Neural crest cell (in vitro differentiated cells): Measurements from ENCODE around the gene SLC22A7. TPM values are rescaled to one million over a fixed set of nuclear protein-coding genes. Genes with fewer than 3 reads are reported as not detected.
A peak's percentile ranks its signal among the peaks of the same experiment; 100 is the strongest.
"Not testable (repeated sequence)": the region's sequence is repeated elsewhere in the genome, so short reads cannot be mapped to it uniquely, and the experiment has no call there.

Source experiments
- DNase-seq: peaks from one replicate; pipeline ENCODE4 v3.0.0; 2021; ENCODE audit warnings: low read depth, mixed read lengths, low spot score
- H3K27ac Mint-ChIP-seq: one replicate; pipeline ENCODE4 v1.8.0; 2021; ENCODE audit warnings: mild to moderate bottlenecking, mixed read lengths; ENCODE audit not compliant: unreplicated experiment
- H3K27me3 Mint-ChIP-seq: 2 replicates; pipeline ENCODE4 v1.8.0; 2021; ENCODE audit warnings: low read depth, mild to moderate bottlenecking, mixed read lengths
- H3K36me3 Mint-ChIP-seq: 2 replicates; pipeline ENCODE4 v1.8.0; 2021; ENCODE audit warnings: low read depth, mild to moderate bottlenecking, mixed read lengths
- H3K4me1 Mint-ChIP-seq: 2 replicates; pipeline ENCODE4 v1.8.0; 2021; ENCODE audit warnings: mixed read lengths
- H3K4me3 Mint-ChIP-seq: one replicate; pipeline ENCODE4 v1.8.0; 2021; ENCODE audit warnings: mild to moderate bottlenecking, mixed read lengths
- H3K9me3 Mint-ChIP-seq: 2 replicates; pipeline ENCODE4 v1.8.0; 2021; ENCODE audit warnings: mixed read lengths
- total RNA-seq: library from RNA; stranded (reverse); gene quantifications from 2 replicates; pipeline ENCODE4 v1.2.1, GENCODE V29; 2021
- TF ChIP-seq, protein P1 (sequence below): fragments of 200-600 bp; sonication (generic); conservative IDR thresholded peaks from 2 replicates; pipeline ENCODE4 v1.5.0; 2021; ENCODE audit warnings: antibody characterized with exemption, mild to moderate bottlenecking

Gene SLC22A7
- total RNA-seq, 1 donor from 2014 or later: 0.37 TPM

DNA sequence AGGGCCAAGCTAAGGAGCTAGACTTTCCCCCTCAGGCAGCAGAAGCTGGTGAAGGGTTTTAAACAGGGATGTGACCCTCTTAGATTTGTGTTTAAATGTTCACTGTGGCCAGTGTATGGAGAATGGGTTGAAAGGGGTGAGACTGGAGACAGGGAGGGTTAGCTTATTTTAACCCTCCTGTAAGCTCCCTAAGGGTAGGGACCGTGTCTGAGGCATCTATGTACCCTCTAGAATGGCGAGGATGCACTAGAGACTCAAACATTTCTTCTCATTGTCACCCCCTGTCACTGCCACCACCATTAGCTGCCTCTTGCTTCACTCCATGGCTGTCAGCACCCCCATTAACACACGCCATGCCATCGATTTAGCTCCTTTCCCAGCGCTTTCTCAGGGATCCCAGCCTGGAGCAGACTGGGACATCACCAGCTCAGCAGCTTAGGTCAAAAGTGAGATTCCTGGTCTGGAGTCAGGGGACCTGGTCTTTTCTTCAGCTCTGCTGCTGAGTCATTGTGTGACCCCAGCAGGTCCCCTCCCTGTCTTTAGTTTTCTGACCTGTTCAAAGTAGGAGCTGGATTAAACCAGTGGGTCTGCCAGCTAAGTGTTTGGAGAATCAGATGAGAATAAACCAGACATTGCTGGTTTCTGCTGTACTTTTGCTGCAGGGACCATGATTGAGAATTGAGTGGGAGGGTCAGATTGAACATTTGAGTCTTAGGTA lies 1.1 kb upstream of the SLC22A7 start:
- H3K27ac Mint-ChIP-seq: no peak overlapping the region
- no peak overlapping the region for H3K4me3 Mint-ChIP-seq
- H3K27me3 Mint-ChIP-seq: no peaks in the 10 kb centered on the region
- no peaks in the 10 kb centered on the region for H3K36me3 Mint-ChIP-seq
- TF ChIP-seq, protein P1, sequence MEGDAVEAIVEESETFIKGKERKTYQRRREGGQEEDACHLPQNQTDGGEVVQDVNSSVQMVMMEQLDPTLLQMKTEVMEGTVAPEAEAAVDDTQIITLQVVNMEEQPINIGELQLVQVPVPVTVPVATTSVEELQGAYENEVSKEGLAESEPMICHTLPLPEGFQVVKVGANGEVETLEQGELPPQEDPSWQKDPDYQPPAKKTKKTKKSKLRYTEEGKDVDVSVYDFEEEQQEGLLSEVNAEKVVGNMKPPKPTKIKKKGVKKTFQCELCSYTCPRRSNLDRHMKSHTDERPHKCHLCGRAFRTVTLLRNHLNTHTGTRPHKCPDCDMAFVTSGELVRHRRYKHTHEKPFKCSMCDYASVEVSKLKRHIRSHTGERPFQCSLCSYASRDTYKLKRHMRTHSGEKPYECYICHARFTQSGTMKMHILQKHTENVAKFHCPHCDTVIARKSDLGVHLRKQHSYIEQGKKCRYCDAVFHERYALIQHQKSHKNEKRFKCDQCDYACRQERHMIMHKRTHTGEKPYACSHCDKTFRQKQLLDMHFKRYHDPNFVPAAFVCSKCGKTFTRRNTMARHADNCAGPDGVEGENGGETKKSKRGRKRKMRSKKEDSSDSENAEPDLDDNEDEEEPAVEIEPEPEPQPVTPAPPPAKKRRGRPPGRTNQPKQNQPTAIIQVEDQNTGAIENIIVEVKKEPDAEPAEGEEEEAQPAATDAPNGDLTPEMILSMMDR: no peak
- DNase-seq: no peak
- no peaks in the 10 kb centered on the region for H3K4me1 Mint-ChIP-seq
- no peaks in the 10 kb centered on the region for H3K9me3 Mint-ChIP-seq

DNA sequence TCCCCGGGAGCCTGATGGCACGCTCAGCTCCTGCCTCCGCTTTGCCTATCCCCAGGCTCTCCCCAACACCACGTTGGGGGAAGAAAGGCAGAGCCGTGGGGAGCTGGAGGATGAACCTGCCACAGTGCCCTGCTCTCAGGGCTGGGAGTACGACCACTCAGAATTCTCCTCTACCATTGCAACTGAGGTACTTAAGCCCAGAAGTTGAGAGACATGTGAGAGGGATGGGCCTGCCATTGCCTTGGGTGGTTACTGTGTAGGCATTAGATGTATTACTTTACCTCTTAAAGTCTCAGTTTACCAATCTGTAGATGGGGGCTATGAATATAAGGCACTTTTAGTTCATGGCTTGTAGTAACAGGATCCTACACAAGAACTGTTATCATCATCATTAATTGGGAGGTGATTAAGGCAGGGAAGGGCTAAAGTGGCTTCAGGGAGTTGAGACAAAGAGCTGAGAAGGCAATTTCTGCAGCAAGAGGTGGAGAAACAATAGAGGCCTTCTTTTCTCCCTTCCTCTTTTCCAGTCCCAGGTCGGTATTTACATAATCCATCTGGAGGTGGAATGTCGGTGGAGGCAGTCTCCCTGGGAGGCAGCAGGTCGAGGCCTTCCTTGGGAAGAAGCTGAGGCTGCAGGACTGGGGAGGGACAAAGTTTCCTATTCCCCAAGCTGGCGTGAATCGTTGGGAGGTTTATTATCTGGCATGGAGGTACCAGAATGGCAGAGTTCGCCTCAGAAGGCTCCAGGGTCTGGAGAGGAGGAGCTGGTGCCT lies 691 bp downstream of the SLC22A7 start:
- no peak overlapping the region for H3K27ac Mint-ChIP-seq
- no peak overlapping the region for H3K4me3 Mint-ChIP-seq
- H3K36me3 Mint-ChIP-seq: no peaks in the 10 kb centered on the region
- no peak for DNase-seq
- H3K9me3 Mint-ChIP-seq: no peaks in the 10 kb centered on the region
- no peaks in the 10 kb centered on the region for H3K4me1 Mint-ChIP-seq
- TF ChIP-seq, protein P1: no peak
- no peaks in the 10 kb centered on the region for H3K27me3 Mint-ChIP-seq

DNA sequence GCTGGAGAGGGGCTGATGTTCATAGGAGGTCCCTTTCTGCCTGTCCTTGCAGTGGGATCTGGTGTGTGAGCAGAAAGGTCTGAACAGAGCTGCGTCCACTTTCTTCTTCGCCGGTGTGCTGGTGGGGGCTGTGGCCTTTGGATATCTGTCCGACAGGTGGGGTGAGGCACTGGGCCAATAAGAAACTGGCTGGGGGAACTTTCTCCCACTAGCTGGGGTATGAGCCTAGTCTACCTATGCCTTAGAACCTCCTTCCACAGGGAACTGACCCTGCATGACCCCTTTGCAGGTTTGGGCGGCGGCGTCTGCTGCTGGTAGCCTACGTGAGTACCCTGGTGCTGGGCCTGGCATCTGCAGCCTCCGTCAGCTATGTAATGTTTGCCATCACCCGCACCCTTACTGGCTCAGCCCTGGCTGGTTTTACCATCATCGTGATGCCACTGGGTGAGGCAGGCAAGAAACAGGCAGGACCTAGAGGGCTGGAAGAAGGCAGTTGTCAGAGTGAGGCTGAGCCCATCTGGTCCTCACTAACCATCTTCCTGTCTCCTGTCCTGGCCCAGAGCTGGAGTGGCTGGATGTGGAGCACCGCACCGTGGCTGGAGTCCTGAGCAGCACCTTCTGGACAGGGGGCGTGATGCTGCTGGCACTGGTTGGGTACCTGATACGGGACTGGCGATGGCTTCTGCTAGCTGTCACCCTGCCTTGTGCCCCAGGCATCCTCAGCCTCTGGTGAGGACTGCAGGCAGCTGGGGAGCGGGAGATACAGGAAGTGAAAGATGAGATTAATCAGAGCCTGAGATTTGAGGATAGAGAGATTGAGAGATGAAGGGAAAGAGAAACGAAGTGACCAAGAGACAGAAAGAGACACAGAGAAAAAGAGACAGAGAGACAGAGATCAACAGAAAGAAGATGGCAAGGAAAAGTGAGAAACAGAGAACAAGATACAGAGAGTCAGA lies 1.6 kb downstream of the SLC22A7 start:
- H3K27me3 Mint-ChIP-seq: no peaks in the 10 kb centered on the region
- peak overlapping the region; percentile 57 for H3K27ac Mint-ChIP-seq
- H3K4me1 Mint-ChIP-seq: no peaks in the 10 kb centered on the region
- H3K4me3 Mint-ChIP-seq: no peak overlapping the region
- TF ChIP-seq, protein P1: no peak
- no peaks in the 10 kb centered on the region for H3K9me3 Mint-ChIP-seq
- no peak for DNase-seq
- H3K36me3 Mint-ChIP-seq: no peaks in the 10 kb centered on the region

DNA sequence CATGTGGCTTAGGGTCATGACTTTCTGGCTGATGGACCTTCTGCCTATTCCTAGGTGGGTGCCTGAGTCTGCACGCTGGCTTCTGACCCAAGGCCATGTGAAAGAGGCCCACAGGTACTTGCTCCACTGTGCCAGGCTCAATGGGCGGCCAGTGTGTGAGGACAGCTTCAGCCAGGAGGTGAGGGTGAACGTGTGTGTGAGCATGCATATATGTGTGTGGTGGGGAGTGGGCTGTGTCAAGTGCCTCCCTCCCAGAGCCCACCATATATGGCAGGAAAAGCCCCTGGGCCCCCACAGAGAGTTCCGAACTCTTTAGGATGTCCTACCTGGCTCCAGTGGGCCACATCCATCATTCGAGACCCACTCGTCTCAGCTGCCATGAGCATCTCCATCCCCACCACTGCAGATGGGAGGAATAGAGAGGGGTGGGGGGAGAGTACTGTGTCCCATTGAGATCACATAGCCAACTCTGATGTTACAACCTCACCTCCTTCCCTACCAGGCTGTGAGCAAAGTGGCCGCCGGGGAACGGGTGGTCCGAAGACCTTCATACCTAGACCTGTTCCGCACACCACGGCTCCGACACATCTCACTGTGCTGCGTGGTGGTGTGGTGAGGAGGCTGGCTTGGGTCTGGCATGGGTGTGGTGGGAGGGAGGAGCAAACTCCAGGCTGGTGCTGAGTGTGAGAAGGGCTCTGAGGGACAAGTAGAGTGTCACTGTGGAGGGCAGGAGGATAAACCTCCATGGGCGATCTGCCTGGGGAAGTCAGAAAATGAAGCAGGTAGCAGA lies 3.2 kb downstream of the SLC22A7 start:
- Mint-ChIP-seq H3K27ac (no peak overlapping the region), H3K4me3 (no peak overlapping the region), H3K4me1 (no peaks in the 10 kb centered on the region), H3K9me3 (no peaks in the 10 kb centered on the region), H3K27me3 (no peaks in the 10 kb centered on the region), H3K36me3 (no peaks in the 10 kb centered on the region)
- DNase-seq: no peak
- TF ChIP-seq, protein P1: no peak

DNA sequence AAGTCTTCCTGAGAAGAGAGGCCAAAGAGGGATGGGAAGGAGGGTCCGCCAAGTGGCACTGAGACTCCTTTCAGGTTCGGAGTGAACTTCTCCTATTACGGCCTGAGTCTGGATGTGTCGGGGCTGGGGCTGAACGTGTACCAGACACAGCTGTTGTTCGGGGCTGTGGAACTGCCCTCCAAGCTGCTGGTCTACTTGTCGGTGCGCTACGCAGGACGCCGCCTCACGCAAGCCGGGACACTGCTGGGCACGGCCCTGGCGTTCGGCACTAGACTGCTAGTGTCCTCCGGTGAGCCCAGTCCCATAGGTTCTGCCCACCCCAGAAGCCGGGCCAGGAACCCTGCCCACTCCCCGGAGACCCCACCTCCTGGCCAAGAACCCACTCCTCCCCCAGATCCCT lies 4.1 kb downstream of the SLC22A7 start:
- Mint-ChIP-seq H3K4me3 (no peak overlapping the region), H3K27ac (no peak overlapping the region), H3K4me1 (no peaks in the 10 kb centered on the region), H3K9me3 (no peaks in the 10 kb centered on the region), H3K36me3 (no peaks in the 10 kb centered on the region), H3K27me3 (peaks cover 5% of the 10 kb centered on the region)
- no peak for DNase-seq
- TF ChIP-seq, protein P1: no peak

DNA sequence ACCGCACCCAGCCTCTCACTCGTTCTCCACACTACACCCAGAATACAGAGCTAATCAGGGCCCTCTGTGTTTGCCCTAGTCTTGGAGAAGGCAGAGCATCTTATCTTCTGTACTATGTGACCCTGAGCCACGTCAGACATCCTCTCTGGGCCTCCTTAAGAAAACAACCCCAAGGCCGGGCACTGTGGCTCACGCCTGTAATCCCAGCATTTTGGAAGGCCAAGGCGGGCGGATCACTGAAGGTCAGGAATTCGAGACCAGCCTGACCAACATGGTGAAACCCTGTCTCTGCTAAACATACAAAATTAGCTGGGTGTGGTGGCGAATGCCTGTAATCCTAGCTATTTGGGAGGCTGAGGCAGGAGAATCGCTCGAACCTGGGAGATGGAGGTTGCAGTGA lies 4.9 kb downstream of the SLC22A7 start:
- not testable (repeated sequence) for H3K4me3 Mint-ChIP-seq, H3K36me3 Mint-ChIP-seq, H3K27ac Mint-ChIP-seq, H3K4me1 Mint-ChIP-seq, H3K9me3 Mint-ChIP-seq, DNase-seq
- peaks cover 13% of the 10 kb centered on the region for H3K27me3 Mint-ChIP-seq
